GM12872 (cell line): Measurements from ENCODE around the gene TAF15.

Experiments
- CTCF ChIP-seq: IDR thresholded peaks from 3 replicates; pipeline ENCODE4 v1.5.1; 2011; ENCODE audit warnings: low read depth, mild to moderate bottlenecking, low read length, moderate library complexity; ENCODE audit not compliant: insufficient read depth

The TAF15 gene

GRCh38 chr17:35765756-35766488 is 43.4 kb upstream of the TAF15 start:
- TF ChIP-seq CTCF, result no peak

DNA sequence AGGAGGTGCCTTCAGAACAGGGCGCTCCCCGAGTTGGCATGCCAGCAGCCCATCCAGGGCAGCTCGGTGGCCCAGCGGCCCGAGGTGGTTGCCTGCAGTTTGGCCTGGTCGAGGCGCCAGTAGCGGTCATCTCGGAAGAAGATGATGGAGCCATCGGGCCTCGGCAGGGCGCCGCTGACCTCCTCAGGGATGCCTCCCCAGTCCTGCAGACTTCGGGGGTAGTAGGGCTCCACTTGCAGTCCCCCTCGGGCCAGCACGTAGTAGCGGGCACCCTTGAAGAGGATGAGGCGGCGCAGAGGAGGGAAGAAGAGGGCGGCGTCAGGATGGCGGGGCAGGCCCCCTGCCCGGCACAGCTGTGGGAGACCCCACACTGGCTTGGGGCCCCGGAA is 42.8 kb upstream of the TAF15 start:
- TF ChIP-seq CTCF, result no peak

DNA sequence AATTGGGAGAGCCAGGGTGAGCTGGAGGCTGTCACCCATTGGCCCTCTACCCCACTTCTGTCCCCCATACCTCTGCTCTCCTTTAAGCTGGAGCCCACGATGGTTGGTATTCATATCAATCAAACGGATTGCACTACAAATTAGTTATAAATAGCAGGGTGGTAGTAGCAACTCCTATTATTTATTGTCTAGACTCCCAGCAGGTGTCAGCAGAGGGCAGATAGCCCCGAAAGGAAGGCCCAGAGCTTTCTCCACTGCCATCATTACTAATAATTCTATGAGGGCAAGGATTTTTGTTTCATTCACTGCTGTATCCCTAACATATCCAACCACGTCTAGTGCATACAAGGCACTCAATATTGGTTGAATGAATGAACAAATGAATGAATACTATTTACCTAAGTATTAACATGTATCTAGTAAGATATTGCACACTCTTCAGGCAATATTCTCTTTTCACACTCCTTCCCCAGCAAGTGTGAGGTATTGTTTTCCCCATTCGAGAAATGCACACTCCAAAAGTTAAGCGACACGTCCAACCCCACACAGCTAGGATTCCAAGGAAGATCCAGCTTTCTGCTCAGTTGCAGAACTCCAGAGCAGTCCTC is 42.3 kb upstream of the TAF15 start:
- TF ChIP-seq CTCF, result peak; percentile 54

DNA sequence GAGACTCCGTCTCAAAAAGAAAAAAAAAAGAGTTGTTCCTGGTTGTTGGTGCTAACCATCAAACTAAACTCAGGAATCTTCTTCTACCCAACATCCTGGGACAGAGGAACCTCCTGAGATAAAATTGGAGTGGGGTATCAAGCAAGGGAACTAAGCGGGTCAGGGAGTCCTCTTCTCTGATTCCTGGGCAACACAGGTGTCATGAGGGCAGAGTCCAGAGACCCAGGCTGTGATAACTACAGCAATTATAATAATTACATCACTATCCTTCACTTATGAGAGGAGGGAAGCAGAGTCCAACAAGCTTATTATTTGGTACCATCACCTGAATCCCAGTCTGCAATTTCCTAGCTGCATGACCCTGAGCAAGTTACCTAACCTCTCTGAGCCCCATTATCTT is 40.5 kb upstream of the TAF15 start:
- TF ChIP-seq CTCF, result no peak

DNA sequence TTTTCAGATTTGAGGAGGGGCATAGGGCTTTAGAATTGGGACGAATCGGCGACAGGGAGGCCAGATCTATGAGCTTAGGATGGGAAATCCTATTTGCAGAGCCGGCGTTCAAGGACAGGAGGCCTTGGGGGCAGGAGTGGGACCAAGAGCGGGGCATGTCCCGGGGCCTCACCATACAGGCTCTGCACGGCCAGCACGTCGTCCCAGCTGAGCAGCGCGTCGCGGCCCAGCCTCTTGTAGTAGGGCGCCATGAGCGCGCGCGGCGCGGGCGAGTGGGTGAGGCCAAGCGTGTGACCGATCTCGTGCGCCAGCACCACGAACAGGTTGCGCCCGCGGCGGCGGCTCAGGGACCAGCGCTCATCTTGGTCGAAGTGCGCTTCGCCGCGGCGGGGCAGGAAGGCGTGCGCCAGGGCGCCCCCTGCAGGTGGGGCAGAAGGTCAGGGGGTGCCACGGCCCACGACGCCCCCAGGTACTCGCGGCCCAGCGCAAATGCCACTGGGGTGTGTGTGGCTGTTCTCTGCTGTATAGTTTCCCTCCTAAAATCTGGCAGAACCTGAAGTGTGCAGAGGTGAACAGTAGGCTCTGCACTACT is 39.3 kb upstream of the TAF15 start:
- peak; percentile 33; the same call in 2 of the 3 replicates for TF ChIP-seq CTCF

GRCh38 chr17:35773129-35773528 is 36.2 kb upstream of the TAF15 start:
- TF ChIP-seq CTCF, result no peak

GRCh38 chr17:35773679-35774425 is 35.4 kb upstream of the TAF15 start:
- TF ChIP-seq CTCF, result no peak
